Astrocyte (in vitro differentiated cells and primary cell): ENCODE results near the gene RC3H1.

ENCODE experiments used
- EZH2 ChIP-seq: IDR thresholded peaks from 2 replicates; pipeline ENCODE4 v1.6.1; 2012; ENCODE audit warnings: mild to moderate bottlenecking, low read length, inconsistent platforms; ENCODE audit not compliant: insufficient read depth
- TF ChIP-seq, protein P1 (sequence below): IDR thresholded peaks from 2 replicates; pipeline ENCODE4 v1.5.1; 2011; ENCODE audit warnings: low read depth, mild to moderate bottlenecking, inconsistent platforms, low read length, moderate library complexity; ENCODE audit not compliant: insufficient read depth

DNA sequence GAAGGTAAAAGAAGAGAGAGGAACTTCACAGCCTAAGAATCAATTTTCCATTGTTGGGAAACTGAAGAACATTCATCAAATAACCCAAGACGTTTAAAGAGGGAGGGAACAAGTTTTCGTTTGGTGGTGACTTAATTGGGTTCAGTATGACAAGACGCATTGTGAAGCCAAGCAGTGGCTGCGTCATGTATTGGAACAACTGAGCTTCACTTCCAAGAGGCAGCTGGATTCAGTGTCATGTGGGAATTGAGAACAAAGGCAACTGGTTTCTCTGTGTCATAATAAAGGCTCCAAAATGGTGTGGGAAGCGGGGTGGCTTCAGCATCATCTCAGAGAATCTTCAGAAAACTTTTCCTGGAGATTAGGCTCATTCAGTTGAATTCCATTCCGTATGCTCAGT, 29.8 kb upstream of the RC3H1 start:
- TF ChIP-seq, protein P1, sequence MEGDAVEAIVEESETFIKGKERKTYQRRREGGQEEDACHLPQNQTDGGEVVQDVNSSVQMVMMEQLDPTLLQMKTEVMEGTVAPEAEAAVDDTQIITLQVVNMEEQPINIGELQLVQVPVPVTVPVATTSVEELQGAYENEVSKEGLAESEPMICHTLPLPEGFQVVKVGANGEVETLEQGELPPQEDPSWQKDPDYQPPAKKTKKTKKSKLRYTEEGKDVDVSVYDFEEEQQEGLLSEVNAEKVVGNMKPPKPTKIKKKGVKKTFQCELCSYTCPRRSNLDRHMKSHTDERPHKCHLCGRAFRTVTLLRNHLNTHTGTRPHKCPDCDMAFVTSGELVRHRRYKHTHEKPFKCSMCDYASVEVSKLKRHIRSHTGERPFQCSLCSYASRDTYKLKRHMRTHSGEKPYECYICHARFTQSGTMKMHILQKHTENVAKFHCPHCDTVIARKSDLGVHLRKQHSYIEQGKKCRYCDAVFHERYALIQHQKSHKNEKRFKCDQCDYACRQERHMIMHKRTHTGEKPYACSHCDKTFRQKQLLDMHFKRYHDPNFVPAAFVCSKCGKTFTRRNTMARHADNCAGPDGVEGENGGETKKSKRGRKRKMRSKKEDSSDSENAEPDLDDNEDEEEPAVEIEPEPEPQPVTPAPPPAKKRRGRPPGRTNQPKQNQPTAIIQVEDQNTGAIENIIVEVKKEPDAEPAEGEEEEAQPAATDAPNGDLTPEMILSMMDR: no peak
- no peak for TF ChIP-seq EZH2
